Subcutaneous adipose tissue (tissue), 4 donors: ENCODE results near the gene NCOA7. TPM values are rescaled to one million over a fixed set of nuclear protein-coding genes. Genes with fewer than 3 reads are reported as not detected.

Experiments
- CTCF ChIP-seq: fragments of 450-650 bp; IDR thresholded peaks from one replicate; pipeline ENCODE4 v1.5.1; 2016; ENCODE audit warnings: low read depth, mild to moderate bottlenecking, control low read depth, antibody characterized with exemption, moderate library complexity
- total RNA-seq, 4 donors: library from RNA; depleted of rRNA; stranded (reverse); fragments of >200 nt; gene quantifications; one replicate each; pipeline ENCODE4 v1.1.0, GENCODE V29; 2016

NCOA7 gene
- total RNA-seq, 4 donors from 2014 or later, result 59.9 to 71.9 (median 62.2) TPM

DNA sequence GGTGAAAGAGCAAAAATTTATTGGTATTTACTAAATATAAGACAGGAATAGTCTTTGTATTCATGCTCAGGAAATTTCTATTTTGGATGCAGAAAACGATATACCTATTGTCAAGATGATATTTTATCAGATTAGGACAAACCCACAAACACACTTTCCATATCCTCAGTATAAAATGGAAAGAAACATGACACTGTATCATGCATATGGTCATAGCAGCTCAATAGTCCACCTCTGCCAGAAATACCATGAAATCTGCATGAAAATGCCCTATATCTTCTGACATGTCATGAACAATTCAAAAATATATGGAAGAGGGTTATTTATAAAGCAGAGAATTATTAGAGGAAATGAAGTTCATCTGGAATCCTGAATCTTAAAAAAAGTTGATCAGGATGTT, 154.1 kb downstream of the NCOA7 start:
- no peak for TF ChIP-seq CTCF

DNA sequence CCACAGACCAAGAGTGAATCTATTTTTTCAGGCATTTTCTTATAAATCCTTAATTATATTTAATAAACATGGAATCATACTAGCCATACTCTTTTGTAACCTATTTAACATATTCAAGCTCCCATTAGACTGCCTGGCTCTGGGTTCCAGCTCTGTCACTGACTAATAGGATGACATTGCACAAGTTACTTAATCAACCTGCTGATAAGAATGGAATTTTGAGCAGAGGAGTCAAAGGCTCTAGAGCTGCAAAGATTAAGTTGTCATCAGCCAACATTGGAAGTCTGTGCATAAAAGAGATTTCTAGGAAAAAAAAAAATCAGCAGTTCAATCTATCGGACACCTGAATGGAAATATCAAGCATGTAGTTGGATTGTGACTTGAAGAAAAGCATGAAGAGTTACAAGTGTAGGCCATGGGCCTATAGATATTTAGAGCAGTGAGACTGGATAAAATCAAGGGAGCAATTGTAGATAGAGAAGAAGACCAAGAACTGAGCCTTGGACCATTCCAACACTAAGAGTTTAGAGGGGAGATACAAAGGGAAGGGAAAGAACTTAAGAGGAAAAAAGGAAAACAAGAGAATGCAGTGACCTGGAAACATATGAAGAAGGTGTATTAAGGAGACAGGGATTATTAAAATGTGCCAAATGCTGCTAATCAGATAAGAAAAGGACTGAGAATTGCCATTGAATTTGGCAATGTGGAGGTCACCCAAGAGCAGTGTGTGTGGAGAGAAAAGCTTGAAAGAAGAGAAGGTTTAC, 154.8 kb downstream of the NCOA7 start:
- no peak for TF ChIP-seq CTCF

DNA sequence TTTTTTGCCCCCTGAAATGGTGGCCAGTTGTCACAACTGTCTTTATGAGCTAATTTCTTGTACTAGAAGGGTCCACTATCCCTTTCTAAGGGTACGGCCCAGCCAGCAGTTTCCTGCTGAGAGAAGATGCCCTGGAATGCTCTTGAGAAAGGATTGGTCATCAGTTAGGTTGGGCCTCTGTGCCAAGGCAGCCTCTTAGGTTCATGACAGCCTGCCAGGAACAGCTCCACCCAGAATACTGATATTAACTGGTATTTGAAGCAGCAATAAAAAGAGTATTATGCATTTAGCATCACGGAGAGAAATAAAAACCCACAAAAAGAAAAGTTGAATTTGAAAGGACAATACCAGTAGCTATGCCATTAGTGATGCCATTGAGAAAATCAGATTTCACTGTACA, 156.9 kb downstream of the NCOA7 start:
- no peak for TF ChIP-seq CTCF

DNA sequence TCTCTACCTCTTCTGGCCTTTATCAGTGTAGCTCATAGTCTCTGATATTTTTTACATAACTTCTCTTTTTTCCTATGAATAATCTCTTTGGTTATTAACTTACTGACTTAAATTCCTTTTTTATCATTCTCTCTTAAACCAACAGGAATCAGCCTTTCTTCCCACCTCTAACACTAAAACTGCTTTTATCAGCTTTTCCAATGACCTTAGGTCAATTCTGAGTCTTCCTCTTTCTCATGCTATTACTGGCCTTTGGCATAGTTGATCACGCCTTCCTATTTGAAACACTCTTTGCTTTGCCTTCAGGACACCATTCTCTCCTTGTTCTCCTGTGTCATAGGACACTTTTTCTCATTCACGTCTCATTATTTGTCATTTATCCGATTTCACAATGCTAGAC, 157.7 kb downstream of the NCOA7 start:
- TF ChIP-seq CTCF, result no peak

GRCh38 chr6:125949069-125949468, 158.3 kb downstream of the NCOA7 start:
- no peak for TF ChIP-seq CTCF

GRCh38 chr6:125950293-125950692, 159.5 kb downstream of the NCOA7 start:
- TF ChIP-seq CTCF, result no peak

DNA sequence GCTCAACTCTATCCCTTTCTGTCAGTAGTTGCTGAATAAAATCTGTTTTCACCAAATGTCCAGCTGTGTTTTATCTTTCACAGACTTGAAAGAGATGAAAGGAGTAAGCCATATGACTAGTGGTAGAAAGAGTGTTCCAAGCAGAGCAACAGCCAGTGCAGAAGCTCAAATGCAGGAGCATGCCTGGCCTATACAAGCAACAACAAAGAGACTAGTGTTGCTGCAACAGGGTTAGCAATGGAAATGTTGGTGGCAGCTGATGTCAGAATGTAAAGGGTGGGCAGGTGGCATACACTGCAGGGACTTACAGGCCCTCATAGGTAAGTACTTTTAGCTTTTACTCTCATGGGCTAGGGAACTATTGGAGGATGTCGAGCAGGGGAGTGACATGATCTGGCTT, 160.6 kb downstream of the NCOA7 start:
- TF ChIP-seq CTCF, result no peak
